Fibroblast of the conjunctiva (primary cell): ENCODE data around the gene SLC39A11.
"Not testable (repeated sequence)": the region's sequence is repeated elsewhere in the genome, so short reads cannot be mapped to it uniquely, and the experiment has no call there.

Experiments used
- DNase-seq: peaks from one replicate; pipeline ENCODE4 v3.0.0-alpha.2; 2010; ENCODE audit warnings: low read depth

Gene SLC39A11

DNA sequence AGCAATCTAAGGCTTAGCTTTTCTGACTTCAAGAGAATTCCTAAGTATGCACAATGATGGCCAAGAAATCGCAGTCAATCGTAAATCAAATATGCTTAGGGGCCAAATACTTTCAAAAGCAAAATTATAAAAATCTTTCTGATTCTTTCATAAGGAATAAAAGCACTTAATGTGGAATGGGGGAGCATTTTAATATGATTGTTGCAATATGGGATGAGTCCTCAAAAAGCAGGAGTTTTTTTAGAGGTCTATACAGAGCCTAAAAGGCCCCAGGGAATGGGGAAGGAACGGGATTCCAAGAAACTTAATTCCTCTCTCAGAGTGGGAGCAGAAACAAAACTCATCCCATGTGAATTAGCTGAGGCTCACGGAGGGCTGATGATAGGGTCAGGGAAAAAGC is 14.7 kb upstream of the SLC39A11 start:
- no peak for DNase-seq

DNA sequence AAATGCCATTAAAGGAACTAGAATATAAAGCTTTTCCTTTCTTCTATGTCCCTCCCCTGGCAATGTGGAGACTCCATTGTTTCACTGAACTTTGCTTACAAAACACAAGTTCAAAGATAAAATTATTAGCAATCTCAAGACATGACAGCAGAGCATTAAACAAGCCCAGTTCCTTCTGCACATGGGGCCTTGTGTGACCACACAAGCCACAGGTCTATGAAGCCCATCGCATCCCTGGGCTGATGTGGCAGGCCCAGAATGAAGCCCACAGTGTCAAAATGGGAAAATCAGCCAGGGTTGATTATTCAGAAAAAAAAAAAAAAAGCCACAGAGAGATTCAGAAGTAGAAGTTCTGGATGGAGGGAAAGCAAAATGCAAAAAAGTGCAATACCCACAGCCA is 12.9 kb upstream of the SLC39A11 start:
- DNase-seq = no peak

DNA sequence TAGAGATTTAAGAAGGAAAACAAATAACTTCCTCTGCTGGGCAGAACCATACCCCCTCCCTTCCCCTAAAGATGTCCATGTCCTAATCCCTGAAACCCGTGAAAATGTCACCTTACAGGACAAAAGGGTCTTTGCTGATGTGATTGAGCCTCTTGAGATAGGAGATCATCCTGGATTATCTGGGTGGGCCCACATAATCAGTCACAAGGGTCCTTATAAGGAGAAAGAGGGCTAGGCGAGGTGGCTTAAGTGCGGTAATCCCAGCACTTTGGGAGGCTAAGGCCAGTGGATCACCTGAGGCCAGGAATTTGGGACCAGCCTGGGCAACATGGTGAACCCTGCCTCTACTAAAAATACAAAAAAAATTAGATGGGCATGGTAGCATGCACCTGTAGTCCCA is 12.0 kb upstream of the SLC39A11 start:
- no peak for DNase-seq

DNA sequence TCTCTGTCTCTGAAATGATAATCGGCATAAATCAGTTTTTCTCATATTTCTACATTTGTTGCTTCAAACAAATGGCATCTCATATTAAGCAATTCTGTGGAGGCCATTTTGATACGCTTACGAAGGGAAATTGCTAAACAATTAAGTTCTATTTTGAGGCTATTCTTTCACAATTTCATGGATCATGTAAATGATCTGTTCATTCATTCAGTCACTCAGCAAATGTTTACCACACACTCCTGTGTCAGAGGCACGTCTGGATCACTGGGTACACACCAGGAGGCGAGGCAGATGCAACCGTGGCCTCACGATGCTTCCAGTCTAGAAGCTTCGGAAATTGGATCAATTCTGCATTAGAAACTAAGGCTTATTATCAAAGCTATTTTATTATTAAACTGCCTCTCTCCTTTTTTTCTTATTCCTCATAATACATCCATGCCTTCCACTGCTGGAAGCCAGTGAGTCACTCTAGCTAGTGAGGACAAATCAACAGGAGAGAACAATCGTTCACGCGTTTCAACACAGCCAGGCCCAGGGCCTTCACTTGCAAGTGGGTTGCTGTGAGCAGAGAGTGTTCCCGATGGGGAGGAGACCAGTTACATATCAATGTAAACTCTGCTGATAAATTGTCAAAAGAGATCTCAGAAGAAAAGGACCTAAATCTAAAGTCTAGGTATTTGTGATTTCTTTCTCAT is 11.3 kb upstream of the SLC39A11 start:
- no peak for DNase-seq

DNA sequence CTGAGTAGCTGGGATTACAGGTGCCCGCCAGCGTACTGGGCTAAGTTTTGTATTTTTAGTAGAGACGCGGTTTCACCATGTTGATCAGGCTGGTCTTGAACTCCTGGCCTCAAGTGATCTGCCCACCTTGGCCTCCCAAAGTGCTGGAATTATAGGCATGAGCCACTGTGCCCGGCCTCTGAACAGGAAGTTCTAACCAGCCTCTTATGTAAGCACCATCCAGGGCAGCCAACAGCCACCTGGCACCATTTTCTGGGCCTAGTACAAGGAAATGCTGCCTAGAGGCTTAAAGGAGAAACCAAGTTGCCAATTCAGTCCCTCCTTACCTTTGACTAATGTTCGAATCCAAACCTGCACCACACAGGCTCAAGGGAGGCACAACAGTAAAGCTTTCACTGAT is 8.5 kb upstream of the SLC39A11 start:
- no peak for DNase-seq

DNA sequence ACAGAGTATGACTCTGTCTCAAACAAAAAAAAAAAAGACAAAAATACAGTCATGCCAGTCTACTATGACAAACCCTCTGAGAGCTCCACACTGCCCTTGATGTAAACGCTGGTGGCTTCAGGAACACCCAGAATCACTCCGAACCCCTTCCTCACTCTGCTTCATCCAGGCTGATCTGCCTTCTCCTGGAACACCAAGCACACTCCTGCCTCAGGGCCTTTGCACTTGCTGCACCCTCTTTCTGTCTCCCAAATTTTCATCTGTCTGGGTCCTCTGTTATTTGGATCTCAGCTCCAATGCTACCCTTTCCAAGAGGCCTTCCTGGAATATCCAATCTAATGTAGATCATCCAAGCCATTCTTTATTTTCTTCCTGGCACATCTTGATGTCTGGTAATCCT is 7.9 kb upstream of the SLC39A11 start:
- DNase-seq = no peak

DNA sequence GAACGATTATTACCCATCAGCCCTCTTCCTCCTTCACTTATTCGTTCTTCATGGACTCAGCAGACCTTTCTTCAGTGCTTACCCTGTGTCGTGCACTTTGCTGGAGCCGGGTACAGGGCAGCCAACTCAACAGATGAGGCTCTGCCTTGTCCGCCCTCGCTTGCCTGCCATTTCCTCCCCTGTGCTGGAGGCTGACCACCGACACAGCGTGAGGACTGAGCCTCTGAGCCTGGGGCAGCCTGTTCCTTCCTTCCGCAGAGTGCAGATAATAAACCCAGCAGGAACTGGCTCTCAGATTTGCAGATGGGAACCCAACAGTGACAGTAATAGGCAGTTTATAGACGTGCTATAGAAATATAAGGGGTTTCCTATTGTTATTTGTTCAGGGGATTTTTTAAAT is 7.0 kb upstream of the SLC39A11 start:
- DNase-seq = no peak

DNA sequence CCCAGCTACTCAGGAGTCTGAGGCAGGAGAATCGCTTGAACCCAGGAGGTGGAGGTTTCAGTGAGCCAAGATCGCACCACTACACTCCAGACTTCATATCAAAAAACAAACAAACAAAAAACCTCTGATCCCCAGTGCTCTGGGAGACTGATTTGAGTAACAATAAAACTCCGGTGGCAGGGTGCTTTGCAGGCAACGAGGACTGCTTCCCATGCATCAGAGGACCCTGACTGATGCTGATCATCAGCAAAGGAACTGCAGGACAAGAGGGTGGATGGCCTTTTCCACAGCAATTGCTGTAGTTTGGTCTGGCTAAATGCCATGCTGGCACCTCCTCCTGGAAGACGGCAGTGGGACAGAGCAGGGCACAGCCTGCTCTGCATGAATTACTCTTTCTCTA is 6.4 kb upstream of the SLC39A11 start:
- no peak for DNase-seq

DNA sequence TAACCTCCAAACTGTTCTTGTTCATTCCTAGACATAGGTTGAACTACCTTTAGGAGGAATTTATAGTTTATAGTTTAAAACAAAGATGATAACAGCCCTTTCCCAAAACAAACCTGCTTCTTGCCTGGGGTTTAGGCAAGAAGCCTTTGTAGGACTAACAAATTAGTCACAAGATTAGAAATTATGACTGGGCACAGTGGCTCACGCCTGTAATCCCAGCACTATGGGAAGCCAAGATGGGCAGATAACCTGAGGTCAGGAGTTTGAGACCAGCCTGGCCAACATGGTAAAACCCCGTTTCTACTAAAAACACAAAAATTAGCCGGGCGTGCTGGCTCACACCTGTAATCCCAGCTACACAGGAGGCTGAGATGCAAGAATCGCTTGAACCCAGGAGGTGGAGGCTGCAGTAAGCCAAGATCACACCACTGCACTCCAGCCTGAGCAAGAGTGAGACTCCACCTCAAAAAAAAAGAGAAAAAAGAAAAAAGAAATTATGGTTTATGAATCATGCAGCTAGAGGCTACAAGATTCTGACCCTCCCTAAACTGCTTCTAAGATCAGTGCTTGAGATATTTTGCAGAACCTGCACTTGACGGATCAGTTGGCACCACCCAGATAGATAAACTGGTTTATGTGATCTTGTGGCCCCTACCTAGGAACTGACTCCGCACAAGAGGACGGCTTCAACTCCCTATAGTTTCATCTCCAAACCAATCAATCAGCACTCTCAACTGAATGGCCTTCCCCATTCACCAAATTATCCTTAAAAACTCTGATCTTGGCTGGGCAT is 5.7 kb upstream of the SLC39A11 start:
- not testable (repeated sequence) for DNase-seq

DNA sequence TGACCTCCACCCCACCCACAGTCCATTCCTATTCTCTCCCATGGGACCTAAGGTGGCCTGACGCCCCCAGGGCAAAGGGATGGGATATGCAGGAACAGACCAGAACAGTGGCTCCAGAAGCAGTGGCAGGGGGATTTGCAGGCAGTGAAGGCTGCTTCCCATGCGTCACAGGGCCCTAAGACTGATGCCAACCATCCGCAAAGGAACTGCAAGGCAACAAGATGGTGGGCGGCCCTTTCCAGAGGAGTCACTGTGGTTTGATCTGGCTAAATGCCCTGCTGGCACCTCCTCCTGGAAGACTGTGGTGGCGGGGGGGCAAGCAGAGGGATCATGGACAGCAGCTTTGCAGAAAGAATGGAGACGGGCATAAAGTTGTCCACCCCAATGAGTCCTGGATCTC is 4.4 kb upstream of the SLC39A11 start:
- no peak for DNase-seq

DNA sequence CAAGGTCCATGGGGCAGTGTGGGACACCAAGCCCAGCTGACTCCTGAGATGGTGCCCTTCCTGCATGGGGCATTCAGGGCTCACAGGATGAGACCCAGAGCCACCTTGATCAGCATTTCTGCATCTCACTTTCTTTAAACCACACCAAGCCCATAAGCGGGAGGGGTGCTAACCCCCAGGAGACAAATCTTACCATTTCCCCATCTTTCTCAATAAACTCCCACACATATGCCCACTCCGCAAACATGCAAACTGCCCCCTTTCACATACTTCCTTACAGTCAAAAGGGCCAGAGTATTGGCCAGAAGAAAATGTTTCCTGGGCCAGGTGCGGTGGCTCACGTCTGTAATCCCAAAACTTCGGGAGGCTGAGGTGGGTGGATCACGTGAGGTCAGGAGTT is 3.7 kb upstream of the SLC39A11 start:
- no peak for DNase-seq

DNA sequence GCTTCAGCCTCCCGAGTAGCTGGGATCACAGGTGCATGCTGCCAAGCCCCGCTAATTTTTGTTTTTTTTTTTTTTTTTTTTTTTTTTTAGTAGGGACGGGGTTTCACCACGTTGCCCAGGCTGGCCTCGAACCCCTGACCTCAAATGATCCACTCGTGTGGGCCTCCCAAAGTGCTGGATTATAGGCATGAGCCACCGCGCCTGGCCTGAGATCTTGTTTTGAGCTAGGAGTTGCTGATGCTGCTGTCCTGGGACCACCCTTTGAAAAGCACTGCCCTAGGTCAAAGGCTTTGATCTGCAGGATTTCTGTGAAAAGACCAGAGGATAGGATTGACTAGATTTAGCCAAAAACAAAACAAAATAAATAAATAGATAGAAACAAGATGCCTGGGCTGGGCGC is 798 bp upstream of the SLC39A11 start:
- no peak for DNase-seq

DNA sequence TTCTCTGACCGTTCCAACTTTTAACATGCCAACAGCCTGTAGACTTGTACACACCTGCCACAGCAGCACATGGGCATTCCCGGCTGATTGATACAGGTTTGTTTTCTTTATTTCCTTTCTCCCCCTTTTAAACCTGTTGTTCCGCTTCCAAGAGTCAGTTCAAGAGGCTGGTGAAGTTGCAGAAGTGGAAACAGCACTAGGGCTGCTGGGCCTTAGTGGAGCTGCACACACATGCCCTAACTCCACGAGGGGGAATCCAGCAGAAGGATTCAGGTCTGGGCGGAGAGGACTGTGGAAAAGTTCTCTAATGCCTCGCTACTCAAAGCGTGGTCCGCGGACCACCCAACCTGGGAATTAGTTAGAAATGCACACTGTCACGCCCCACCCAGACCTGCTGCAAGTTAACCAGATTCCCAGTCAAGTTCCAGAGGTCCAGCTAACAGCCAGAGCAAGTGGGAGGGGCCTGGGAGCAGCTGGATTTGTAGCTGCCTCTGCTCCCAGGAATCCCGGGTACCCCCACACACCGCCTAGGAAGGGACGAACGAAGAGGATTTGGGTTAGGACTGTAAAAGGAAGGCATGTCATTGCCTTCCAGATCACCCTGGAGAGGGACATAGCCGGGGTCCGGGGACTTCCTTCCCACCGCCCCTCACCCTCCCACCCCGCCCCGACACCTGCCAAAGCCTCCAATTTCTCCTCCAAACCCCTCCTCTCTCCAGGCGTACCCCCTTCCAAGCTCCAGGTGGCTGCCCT is 542 bp downstream of the SLC39A11 start:
- no peak for DNase-seq

DNA sequence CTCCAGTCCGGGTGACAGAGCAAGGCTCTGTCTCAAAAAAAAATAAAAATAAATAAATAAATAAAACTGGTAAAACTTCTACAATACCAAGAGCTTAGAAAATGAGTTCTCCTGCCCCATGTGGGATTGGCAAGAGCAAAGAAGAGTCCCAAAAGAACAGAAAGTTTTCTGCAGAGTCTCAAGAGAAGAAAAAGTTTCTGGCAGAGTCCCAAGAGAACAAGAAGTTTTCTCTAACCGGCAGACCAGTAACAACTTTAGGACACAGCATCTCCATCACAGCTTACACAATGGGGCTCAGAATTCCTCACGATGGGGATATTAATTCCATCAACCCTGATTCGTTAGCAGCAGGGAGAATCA is 1.1 kb downstream of the SLC39A11 start:
- no peak for DNase-seq

DNA sequence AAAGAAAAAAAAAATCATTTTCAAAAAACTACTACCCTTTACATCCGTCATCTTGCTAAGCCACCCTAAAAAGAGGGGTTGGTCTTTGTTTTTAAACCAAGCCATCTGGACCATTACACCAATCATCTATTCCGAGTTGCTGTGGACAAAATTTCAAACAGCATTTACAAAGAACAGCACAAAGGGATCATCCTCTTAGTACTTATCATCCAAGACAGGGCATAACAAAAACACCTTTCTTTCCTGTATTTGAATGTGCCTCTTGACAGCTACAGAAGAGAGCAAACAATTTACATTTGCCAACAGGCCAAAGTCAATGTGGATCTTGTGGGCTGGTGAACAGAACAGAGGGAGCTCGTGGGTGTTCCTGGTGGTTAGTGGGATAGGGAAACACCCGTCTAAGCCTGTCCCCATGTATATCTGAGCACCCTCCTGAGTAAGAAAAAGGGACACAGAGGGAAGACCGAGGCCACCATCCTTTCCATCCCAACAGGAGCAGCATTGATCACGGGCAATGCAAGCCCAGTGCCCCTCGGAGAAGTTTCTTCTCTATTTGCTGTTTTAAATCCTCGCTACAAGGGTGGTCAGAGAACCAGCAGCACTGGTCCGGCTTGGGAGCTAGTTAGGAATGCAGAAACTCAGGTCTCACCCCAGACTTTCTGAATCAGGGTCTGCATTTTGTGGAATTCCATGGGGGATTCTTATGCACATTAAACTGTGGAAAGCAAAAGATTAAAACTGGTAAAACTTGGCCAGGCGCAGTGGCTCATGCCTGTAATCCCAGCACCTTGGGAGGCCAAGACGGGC is 1.9 kb downstream of the SLC39A11 start:
- no peak for DNase-seq

DNA sequence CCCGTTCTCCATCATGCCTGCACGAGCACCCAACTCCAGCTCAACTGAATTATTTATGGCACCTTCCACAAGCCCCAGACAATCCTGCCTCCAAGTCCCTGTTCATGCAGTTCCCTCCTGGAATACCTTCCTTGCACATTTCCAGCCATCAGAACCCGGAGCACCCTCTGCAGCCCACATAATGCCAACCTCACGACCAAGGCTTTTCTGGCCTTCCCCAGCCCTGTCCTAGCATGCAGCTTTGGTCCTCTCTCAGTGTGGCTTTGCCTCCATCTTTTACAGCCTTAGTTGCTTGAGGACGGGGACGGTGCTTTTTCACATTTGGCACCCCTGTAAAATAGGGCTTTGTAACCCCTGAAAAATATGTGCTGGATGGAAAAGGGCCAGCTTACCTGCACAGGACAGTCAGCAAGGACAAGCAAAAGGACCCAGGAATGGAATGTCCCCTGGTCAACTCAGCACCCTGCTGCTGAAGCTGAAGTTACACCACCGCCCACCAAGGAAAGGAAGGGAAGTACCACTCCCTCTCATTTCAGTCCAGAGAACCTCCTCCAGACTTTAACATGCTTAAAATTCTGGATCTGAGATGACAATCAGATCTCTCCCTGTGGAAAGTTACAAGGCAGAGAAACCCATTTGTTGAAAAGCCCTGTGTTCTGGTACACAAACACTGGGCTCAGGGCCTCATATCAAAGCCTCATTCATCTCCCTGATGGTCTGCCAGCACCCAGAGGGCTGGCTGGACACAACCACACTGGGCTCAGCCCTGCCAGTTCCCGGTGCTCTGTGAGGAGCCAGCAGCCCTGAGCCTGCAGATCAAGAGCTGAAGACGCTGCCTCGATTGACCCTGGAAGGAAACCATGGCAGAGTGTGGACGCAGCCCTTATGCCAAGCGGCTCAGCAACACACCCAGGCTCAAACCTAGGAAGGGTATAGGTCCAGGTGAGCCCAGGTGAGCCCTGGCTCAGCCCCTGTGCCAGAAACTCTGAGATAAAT is 2.9 kb downstream of the SLC39A11 start:
- DNase-seq = no peak

DNA sequence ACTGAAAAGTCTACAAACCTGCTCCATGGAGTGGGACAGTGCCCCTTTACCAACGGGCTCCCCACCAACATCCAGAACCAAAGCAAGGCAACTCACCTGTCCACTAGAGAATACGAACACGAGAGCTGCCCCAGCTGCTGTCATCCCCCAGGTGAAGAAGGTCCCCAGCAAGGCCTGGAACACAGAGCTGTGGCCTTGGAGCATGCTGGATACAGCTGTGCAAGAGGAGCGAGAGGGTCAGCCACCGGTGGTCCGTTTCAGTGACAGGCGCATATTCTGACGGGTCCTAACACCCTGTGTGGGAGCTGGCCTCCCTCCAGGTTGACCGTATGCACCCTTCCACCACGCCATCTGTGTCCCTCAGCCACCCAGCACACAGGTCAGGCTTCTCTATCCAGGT is 3.9 kb downstream of the SLC39A11 start:
- no peak for DNase-seq

DNA sequence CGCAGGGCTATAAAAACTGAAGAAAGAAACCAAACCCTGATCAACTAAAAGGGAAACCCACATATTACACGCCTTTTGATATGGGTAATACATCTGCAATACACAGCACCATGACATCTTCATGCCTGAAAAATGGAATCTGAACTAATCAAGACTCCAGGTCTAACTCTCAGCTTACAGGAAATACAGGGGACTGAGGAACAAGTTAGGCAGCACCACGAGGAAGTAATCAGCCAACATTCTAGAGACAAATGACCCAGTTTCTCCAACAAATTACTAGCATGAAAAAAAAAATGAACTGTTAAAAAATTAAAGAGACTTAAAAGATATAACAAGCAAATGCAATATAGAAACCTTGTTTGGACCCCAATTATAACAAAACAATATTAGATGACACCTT is 9.1 kb downstream of the SLC39A11 start:
- DNase-seq = no peak

DNA sequence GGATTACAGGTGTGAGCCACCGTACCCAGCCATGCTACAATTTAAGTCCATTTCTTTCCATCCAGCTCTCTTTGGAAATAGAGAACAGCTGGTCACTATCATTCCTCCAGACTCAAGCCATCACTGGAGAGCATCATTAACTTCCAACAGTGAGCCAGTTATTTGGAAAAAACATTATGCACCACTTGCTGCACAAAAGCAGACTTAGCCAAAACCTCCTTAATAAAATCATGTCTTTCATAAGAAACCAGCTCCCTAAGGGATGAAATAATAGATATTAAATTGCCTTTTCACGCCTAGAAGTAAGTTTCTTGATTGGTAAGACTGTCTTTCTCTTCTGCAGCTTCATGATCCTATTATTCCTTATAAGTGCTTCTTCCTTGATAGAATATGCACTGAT is 17.9 kb downstream of the SLC39A11 start:
- DNase-seq = no peak

DNA sequence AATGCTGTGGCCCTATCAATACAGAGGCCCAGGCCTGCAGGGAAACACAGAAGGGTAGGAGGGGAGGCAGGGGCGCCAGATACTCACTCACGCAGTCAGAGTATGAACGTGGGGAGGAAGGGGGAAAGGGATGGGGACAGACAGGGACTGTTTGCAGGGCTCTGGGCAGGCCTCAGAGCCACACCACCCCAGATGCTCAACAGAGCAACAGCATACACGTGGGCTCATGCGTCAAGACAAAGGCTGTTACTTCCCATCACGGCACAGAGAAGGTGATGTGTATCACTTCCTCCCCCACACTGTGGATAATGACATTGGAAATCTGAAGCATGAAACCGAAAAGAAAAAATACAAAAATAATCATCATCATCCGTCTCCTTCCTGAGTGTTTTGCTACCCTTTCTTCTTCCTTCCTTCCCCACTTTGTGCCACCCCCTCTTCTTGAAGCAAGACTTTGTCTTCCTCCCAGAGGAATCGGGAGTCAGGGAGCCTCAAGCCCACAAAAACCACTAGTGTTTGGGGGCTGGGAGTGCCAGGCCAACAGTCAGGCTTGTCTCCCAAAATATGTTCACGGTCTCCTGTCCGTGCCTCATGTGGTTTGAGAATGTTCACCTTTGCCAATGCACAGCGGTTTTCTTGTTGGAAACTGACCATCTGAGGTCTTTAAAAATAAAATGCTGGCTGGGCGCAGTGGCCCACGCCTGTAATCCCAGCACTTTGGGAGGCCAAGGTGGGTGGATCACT is 20.1 kb downstream of the SLC39A11 start:
- no peak for DNase-seq
